ENCODE results near the gene CCDC187.
"Not testable (repeated sequence)": the region's sequence is repeated elsewhere in the genome, so short reads cannot be mapped to it uniquely, and the experiment has no call there.

Gene CCDC187

DNA sequence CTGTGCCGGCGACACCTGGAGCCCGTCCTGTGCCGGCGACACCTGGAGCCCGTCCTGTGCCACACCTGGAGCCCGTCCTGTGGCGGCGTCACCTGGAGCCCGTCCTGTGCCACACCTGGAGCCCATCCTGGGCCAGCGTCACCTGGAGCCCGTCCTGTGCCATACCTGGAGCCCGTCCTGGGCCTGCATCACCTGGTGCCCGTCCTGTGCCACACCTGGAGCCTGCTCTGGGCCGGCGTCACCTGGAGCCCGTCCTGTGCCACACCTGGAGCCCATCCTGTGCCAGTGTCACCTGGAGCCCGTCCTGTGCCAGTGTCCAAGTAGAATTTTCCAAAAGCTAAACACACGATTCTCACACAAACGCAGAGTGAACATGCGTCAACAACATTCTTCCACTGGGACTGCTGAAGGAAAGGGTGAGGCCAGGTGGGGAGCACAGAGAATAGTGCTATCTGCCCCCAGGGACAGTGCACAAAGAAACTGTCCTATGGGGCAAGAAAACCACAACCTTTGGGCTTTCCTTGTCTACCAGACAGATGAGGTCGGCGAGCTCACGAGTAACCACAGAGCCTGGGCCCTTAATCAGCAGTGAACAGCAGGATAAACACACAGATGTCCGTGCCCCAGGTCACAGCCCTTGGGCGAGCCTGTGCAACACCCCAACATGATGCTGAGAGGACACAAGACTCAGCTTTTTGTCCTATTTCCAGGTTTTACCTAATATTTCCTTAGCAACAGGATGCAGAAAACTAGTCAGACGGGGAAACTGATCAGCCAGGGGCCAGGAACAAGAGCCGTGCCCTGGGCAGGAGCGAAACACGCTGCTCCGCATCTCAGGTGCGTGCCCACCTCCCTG, 66.2 kb downstream of the CCDC187 start:
- peak; percentile 98 for DNase-seq

DNA sequence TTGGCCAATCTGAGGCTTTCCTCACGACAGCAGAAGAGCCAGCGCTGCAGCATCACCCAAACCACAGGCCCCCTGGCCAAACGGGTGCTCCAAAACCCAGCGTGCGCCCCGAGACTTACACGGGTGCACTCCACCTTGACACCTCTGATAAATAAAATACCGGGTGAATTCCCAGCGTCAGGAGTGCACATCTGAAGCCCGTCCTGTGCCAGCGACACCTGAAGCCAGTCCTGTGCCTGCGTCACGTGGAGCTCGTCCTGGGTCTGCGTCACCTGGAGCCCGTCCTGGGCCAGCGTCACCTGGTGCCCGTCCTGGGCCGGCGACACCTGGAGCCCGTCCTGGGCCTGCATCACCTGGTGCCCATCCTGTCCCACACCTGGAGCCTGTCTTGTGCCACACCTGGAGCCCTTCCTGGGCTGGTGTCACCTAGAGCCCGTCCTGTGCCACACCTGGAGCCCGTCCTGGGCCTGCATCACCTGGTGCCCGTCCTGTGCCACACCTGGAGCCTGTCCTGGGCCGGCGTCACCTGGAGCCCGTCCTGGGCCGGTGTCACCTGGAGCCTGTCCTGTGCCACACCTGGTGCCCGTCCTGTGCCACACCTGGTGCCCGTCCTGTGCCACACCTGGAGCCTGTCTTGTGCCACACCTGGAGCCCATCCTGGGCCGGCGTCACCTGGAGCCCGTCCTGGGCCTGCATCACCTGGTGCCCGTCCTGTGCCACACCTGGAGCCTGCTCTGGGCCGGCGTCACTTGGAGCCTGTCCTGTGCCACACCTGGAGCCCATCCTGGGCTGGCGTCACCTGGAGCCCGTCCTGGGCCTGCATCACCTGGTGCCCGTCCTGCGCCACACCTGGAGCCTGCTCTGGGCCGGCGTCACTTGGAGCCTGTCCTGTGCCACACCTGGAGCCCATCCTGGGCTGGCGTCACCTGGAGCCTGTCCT, 67.2 kb downstream of the CCDC187 start:
- not testable (repeated sequence) for DNase-seq

DNA sequence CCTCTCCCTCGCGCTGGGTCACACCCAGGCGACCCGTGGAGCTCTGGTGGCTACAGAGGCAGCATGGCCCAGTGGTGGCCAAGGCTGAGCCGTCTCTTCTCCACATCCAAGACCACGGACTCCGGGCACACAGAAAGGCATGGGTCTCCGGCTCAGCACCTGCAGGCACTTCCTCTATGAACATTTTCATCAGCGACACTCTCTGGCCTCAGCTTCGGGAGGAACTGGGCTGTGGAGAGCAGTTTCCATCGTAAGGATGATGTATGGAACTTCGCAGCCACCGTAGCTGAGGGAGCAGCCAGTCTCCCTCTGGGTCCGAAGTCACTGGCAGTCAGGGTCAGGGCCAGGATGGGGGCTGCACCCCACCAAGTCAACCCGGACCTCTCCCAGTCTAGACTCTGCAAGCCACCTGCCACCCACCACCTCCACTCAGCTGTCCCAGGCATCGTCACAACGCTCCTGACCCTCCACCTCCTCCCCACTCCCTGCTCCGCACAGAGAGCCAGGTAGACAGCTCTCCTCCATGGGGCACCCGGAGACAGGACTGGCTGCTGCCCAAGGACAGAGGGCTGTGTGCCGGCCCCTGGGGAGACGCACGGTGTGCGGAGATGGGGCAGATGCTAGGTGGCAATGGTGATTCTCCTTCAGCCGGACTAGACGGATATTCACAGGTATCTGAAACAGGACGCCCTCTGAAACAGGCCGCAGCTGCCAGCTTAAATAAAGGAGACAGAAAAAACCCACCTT, 68.0 kb downstream of the CCDC187 start:
- DNase-seq: no peak

DNA sequence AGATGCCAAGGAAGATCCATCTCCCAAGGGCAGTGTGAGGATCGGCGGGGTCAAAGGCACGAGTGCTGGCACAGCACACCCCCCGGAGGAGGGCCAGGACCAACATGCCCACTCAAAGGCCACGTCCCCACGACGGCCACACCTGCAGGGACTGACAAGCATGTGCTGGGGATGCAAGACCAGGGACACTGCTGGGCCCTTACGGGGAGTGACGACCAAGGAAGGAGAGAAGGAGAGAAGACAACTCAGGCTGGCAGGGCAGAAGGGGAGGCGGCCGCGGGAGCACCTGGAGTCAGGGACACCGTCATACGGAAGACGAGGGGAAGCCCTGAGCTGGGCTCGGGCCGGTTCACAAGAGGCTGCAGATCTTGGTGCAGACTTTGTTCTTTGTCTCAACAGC, 68.7 kb downstream of the CCDC187 start:
- no peak for DNase-seq

DNA sequence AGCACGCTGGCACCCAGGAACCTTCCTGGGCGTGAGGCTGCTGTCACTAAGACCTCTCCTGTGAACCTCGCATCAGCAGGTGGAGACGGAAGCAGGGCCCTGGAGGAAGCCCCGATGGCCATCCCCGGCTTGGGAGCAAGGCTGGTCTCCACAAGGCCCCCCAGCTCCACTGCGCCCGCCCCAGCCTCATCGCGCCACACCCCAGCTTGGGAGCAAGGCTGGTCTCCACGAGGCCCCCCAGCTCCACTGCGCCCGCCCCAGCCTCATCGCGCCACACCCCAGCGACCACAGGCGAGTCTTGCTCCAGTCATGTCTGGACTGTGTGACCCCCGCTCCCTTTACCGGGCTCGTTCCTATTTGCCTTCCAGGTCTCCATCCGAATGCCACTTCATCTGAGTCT, 69.3 kb downstream of the CCDC187 start:
- peak; percentile 33 for DNase-seq

DNA sequence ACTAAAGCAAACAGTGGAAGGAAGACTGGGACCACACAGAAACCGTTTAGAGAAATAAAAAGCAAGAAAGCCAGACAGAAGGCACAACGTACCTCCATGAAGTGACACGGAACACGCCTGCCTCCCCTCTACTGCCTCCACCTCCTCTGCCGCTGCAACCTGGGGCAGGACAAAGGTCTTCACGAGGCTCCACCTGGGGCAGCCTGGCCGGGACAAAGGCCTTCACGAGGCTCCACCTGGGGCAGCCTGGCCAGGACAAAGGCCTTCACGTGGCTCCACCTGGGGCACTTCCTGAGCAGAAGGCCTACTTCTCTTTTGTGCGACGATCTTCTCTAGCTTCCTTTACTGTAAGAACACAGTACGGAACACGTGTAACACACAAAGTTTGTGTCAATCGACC, 70.0 kb downstream of the CCDC187 start:
- no peak for DNase-seq

DNA sequence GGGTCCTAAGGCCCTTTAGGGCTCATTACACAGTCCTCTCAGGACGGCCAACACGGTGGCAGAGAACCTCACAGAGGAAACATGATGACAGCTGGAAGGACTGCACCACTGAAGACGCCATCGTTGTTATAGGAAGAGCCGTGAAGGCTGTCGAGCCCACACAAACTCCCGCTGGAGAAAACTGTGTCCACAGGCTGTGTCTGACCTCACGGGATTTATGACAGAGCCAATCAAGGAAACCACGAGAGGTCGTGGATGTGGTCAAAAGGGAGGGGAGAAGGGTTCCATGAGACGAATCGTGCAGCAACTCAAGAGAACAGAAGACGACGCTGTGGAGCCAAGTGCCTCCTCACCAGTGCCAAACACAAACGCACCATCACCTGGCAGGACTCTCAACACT, 70.5 kb downstream of the CCDC187 start:
- DNase-seq: peak; percentile 46

DNA sequence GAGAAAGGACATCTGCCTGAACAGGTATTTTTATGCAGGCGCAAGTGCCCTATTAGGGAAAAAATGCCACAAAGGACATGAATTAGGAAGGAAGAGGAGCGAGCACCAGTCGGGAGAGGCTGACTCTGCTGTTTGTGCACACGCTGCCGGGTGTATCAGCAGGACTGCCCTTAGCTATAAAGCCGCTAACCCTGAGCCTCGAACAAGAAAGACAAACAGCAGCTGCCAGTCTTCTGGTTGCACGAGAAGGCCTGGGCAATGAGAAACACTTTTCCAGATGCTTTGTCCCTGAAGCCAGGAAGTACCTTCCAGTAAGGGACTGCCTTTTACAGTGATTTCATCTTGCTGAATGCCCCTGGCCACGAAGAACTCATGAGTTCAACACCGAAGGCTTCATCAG, 70.9 kb downstream of the CCDC187 start:
- DNase-seq: peak; percentile 57

DNA sequence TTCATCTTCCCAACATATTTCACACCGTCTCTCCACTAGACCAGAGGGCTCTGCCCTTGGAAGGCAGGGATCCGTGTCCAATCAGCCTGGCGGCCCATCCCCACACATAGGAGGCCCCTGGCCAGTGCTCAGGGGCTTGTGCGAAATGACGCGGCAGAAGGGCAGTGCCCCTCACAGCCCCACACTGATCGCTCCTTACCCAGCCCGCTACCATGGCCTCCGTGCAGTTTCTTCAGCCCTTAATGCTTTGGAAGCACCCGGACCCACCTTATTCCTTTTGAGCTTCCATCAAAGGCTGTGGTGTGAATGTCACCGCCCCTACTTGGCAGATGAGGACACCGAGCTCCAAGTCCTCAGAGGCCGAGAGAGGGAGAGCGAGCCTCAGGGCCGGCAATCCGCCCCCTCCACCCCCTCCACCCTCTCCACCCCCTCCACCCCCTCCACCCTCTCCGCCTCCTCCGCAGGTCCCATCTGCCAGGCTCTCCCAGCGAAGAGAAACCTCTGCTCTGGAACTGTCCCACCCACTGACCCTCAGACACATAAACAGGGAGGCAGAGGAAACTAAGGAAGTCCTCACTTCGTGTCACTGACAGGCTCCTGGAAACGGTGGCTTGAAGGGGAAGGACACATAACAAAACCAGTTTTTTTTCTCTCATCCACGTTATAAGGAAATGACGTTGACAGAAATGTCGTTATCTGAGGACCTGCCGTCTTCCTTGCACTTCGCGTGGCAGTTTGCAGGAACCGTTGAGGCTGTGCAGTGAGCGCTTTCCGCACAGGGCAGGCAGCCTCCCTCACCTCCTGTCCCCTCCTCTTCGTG, 72.2 kb downstream of the CCDC187 start:
- peak; percentile 92 for DNase-seq

DNA sequence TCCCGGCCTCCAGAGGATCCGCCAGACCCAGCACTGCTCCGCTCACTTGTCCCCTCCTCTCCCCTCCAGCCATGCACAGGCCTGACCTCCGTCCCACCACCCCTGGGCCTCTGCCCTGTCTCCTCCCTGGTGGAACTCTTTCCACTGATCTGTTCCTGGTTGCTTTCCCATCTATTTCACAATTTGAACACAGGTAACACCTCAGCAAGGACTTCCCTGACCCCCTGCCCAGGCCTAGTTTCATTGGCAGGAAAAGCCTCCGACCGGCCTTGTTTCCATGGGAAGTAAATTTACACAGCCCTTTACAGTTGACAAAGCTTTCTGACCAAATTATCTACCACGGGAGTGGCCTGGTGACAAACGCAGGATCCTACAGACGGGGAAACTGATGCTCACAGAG, 73.1 kb downstream of the CCDC187 start:
- DNase-seq: no peak

DNA sequence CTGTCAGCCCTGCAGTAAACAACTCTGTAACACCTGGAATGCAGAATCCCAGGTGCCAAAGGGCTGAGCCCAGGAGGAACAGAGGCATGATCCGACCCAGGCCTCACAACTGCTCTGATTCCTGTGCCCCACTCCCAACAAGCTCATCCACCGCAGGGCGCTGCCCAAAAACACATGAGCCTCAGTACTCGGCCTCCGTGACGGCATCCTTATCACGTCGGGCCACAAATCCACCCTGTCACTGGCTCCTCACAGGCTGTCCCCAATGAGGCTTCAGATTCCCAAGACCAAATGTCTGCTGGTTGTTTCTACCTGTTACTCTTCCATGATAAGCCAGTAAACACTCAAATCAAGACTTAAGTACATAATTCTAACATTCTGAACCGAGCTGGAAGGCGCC, 73.5 kb downstream of the CCDC187 start:
- peak; percentile 66 for DNase-seq

DNA sequence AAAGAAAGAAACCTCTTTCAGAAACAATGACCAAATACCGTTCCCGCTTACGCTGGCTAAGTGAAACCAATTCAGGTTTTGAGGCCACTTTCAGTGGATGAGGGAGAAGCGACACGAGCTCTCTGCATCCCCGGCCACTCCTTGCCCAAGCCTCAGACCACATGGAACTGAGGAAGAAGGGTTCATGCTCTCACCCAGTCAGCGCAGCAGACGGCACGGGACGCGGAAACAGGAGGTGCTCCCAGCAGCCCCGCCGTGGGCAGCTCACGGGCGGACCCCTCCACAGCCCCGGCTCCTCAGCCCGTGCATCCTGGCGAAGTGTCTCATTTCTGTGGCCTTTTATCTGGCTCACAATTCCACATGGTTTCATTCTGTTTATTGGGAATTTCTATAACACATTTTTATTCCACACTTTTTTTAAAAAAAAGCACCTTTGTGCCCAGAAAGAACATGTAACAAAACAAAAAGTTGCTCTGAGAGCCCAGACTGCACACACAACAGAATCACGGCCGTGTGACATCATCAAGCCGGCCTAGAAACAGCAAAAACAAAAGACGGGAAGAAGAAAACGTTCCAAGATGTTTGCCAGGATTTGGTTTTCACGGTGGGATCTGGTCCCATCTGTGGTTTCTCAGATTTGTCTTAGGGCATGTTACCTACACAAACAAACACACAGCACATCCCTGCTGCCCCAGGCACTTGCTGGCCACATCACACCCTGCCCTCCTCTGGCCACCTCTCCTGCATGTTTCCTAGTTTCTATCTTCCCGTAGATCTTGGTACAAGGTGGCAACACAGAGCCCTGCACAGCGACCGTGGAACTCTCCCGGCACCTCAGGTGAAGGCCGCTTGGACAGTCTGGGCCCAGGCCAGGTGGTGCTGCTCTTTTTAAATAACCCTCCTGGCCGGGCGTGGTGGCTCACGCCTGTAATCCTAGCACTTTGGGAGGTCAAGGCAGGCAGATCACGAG, 74.5 kb downstream of the CCDC187 start:
- DNase-seq: no peak

DNA sequence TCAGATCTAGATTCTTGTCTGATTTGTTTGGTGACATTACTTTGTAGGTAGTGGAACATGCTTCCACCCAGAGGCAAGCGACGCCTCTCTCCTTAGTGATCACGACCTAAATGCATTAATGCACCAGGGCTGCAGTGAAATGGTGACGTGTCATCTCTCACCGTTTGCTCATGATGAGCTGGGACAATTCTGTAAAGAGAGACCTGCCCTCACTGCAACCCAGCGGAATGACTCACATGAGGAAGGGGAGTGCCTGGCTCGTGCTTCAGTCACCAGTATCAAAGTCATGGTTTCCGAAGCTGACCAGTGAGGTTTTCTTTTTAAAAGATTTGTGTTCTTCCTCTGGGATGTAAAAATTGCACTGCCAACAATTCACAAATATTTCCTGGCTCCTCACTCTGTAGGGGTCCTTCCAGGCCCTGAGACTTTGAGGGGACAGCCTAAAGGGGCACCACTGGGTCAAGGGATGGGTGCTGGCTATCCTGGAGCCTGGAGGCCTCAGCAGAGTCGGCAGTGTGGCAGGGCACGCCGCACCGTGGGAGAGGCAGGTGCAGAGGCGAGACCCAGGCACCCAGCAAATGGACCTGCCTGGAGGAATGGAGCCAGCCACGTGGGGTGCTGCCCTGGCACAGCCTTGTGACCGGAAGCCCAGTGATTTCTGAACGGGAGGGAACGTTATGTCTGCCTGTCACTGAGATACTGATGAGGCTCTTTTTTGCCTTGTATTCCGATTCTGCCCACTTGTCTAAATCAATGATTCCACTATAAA, 75.6 kb downstream of the CCDC187 start:
- DNase-seq: no peak

DNA sequence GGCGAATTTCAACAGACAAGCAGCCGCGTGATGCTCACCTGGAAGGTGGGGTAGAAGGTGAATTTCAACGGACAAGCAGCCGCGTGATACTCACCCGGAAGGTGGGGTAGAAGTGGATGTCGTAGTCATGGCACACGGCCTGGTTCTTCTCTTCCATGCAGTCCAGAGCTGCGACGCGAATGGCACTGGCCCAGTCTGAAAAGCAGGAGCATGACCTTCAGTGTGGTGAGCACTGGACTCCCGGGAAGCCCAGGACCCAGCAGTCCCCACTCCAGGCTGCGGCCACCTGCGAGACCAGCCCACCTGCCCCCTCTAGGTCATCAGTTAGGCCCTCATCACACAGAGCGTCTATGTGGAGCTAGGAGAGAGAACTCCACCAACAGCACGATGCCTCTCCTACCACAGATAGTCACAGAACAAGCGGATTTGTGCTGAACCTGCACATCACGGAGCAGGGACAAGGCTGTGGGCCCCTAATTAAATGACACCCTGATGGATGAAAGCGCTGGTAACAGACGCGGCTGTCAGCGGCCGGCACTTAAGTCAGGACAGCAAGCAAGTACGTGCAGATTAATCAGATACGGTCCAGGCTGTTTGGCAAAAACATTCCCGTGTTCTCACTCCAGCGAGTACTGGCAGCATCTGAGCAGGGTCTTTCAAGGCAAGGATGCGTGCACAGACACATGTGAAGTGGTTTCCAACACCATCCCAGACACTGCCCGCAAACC, 77.0 kb downstream of the CCDC187 start:
- DNase-seq: no peak

DNA sequence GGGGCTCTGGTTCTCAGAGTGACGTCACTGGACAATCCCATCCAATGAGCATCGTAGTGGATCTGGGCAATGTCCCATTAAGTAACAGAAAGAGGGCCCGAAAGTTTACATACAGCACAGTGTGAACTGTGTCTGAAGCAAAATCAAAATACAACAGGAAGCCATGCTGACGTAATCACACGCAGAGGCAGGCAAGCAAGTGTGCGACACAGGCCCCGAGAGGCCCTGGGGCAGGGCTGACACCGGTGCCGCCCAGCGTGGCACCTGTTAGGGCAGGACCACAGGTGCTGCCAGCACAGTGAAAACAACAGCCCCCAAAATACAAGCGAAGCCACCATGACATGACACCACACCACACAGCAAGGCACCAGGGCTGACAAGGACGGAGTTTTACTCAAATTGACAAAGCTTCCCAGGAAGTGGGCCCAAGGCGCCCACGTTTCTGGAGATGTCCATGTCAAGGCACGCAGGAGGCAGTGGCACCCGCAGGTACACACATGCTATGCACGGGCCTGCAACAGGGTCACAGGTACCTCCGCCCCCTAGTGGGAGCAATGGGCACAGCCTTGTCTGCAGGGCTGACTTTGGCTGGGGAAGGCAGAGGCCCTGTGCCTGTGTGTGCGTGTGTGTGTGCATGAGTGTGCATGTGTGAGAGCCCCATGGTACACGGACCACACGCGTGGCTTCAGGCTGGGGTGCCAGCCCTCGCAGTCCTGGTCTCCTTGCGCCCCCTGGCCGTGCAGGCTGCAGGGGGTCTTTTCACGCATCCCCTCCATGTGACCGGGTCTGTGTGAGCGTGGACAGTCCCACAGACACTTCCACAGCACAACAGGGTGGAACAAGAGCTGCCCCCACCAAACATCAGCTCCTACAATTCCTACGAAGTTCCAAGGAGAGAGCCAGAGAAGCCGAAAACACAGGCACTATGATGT, 77.9 kb downstream of the CCDC187 start:
- DNase-seq: peak; percentile 82

DNA sequence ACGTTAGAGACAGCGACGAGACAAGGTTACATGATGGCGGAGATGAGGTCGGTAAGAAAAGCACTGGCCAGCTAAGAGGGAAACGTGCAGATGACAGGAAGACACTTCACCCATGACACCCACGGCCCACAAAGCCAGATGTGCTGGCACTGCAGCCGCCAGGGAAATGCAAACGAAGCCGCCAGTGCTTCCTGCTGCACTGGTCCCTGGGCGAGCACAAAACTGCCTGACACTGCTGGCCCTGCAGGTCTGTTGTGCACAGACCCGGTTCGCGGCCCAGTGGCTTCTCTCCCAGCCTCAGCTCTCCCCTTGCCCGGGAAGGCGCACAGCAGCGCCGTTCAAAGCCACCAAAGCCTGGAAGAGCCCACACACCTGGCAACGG, 78.5 kb downstream of the CCDC187 start:
- DNase-seq: no peak

DNA sequence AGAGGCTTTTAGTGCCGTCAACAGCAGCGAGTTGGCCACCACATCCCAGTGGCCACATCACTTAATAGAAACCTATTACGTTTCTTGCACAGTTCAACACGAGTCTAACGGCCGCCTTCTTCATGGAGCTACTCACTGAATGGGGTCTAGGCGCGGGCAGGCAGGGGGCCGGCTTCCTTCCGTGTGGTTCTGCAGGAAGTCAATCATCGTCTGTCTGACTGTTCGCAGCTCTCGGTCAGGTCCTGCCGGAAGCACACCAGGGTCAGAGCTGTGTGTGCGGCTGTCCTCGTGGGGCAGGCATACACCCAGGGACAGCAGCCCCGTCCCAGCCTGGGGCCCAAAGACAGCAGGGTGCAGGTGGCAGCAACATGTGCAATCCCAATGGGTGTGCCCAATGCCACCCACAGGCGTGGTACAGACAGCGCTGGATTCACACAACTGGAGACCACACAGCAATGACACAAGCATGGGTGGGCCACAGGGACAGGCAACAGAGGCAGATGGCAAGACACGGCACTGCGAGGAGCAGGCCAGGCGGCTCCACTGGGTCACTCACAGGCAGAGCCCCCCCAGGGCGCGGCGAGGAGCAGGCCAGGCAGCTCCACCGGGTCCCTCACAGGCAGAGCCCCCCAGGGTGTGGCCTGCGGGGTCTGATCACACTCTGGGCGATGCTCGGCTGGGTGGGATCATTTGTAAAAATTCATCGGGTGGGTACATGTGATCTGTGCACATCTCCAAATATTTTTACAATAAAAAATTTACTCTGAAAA, 79.8 kb downstream of the CCDC187 start:
- no peak for DNase-seq

DNA sequence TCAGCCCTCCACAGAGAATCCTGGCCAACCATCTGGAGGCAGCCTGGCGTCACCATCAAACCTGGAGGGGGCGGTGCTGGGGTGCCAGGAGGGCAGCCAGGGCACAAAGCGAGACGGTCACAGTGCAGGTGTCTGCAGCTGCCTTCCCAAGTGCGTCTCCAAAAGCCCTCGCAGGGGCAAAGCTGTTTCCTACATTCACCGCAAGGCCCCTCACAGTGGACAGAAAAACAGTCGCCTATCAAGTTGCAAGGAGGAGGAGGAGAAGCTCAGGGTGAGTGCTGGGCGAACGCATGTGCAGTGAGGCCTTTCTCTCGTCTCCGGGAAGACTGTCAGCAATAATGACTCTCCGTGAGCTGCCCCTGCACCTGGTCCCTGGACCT, 81.0 kb downstream of the CCDC187 start:
- no peak for DNase-seq
